WI38 (cell line): Measurements from ENCODE around the gene MBD2.

Experiments used
- H3K4me3 ChIP-seq: 2 replicates; pipeline ENCODE4 v1.5.1; 2011; ENCODE audit warnings: low read depth, mild to moderate bottlenecking, control low read depth, low read length
- TF ChIP-seq, protein P1 (sequence below): IDR thresholded peaks from 2 replicates; pipeline ENCODE4 v1.5.1; 2012; ENCODE audit warnings: low read depth, mild to moderate bottlenecking, control low read depth, low read length

The MBD2 gene

DNA sequence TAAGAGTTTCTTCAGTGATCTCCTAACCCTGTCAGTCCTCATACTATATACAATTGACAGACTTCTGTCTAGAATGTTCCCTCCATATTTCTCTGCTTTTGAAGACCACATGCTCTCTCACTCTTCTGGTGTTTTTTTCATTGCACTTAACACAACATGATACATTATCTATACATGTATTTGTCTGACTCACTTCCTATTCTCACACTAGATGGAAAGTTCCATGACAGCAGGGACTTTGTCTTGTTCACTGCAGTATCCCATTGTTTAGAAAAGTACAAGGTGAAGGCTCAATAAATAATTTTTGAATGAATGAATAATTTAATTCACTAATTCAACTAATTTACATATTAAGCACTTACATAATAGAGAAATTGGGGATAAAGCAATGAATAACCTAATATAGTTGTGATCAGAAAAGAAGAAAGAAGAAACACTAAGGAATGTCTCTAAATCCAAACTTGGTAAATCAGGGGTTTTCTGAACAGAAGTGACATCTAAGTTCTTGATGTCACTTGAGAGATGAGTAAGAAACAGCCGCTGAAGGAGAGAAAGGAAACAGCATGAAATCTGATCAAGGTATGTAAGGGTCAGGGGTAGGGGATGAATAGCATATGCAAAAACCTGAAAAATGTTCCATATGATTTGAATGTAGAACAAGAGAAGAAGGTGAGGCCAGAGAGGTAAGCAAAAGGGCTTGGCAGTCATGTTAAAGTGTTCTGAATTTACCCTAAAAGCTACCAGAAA is 42.4 kb downstream of the MBD2 start:
- TF ChIP-seq, protein P1, sequence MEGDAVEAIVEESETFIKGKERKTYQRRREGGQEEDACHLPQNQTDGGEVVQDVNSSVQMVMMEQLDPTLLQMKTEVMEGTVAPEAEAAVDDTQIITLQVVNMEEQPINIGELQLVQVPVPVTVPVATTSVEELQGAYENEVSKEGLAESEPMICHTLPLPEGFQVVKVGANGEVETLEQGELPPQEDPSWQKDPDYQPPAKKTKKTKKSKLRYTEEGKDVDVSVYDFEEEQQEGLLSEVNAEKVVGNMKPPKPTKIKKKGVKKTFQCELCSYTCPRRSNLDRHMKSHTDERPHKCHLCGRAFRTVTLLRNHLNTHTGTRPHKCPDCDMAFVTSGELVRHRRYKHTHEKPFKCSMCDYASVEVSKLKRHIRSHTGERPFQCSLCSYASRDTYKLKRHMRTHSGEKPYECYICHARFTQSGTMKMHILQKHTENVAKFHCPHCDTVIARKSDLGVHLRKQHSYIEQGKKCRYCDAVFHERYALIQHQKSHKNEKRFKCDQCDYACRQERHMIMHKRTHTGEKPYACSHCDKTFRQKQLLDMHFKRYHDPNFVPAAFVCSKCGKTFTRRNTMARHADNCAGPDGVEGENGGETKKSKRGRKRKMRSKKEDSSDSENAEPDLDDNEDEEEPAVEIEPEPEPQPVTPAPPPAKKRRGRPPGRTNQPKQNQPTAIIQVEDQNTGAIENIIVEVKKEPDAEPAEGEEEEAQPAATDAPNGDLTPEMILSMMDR = no peak
- no peak overlapping the region for H3K4me3 ChIP-seq

DNA sequence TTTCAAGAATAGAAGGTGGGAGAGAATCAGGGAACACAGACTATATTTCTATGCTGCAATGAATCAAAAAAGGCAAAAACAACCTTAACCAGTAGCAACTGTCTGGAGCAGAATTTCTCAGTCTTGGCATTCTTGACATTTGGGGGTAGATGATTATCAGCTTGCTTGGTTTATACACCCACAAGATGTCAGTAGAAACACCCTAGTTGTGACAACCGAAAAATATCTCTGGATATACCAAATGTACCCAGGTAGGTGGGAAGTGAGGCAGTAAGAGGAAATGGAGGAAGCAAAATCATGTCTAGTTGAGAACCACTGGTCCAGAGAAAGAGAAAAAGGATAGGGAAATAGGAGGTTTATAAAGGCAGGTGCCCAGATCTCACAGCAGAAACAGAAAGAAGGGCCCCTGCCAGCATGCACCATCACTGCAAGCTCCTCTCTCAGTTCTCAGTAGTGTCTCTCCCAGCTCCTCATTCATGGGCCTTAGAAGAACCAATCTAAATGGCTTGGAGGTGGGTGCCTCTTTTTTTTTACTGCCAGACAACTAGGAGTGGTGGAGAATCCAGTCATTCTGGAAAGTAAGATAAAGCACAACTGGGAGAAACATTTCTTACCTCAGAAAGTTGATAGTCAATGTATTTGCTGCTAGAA is 50.4 kb downstream of the MBD2 start:
- H3K4me3 ChIP-seq = no peak overlapping the region
- TF ChIP-seq, protein P1 = no peak

DNA sequence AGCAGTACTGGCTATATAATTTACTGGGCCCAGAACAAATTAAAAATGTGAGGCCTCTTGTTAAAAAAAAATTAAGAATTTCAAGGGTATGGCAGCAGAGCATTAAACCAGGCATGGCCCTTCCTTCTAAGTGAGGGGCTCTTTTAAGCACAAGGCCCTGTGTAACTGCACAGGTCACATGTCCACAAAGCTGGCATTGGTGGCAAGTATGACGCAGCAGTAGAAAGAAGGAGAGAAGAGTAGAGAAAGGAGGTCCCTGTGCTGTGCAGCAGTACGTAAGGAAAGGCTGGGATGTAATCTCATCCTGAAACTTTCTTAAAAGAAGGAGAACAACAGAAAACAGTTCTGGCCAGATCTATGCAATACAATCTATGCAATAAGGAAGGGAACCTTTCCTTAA is 51.2 kb downstream of the MBD2 start:
- TF ChIP-seq, protein P1 = no peak

DNA sequence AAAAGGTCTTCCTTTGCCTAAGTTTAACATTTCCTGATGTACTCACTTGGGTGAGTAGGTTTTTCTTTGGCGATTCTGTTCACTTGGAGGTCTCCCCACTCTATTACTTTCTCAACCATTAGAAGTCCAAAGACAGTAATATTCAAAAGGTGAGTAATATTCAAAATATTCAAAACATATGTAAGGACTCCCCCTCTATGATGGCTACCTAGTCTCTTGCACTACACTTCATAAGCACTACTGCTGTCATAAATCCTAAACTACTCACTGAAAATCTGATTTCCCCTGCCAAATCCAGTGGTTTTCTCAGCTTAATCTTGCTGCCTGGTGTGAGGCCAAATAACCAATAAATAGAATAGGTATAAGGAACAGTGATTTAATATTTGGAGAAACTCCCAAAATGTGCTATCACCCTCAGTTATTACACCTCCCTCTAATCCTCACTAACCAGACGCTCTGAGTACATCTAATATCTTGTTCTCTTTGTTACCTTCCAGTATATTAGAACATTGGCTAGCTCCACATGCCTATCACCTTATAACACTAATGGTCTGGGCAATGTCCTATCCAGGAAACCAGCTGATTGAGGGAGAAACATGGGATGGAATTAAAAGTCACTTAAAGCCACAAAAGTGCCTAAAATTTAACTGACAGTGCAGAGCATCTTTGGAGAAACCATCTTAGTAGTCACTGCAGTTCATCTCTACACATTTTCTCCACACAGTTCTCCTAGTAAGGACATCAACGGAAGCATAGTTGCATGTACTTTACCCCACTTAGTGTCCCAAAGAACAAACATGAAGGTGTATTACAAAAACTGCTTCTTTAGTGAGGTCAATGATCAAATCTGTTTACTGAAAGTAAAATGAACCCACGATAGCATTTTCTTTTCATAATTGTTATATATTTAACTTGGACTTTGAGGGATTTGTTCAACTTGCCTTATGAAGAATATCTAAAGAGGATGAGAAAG is 54.8 kb downstream of the MBD2 start:
- TF ChIP-seq, protein P1 = no peak
- no peak overlapping the region for H3K4me3 ChIP-seq

More for the DNA sequence above, 51.2 kb downstream of the MBD2 start:
- H3K4me3 ChIP-seq = no peak overlapping the region

DNA sequence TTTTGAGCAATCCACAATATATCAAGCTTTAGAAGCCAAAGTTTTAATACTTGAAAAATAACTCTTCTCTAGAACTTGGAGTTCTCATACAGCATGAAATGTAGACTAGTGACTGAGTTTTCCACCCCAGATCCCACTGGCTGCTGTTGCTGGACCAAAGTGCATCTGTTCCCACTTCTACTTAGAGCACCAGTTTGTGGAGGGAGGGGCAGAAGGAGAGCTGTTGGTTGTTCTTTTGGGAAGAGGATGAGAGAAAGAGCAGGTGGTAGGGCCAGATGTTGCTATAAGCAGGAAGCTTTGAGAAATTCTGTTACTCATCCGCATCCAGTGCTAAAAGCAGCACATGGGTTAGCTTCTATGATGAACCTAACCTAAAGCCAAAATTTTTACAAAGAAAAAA is 59.0 kb downstream of the MBD2 start:
- no peak overlapping the region for H3K4me3 ChIP-seq
- TF ChIP-seq, protein P1 = no peak

DNA sequence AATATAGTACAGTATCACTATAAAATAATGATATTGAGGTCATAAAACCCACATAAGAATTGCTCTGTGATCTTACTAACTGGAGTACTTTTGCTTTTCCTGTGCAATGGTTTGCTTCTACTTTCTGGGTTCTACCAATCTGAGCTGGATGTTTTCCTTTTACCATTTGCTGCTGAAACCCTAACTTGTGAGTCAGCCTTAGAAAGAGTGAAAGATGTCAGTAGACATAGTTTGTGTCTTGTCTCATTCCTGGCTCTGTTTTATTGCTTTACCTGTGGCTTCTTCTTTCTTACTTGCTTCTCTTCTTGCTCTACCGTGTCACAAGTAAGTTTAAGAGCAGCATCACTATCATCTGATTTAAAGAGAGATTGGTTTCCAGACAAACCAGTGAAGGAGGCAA is 61.0 kb downstream of the MBD2 start:
- TF ChIP-seq, protein P1 = no peak
- no peak overlapping the region for H3K4me3 ChIP-seq
